IMR-90 (cell line): ENCODE results near the gene GNG2. TPM values are rescaled to one million over a fixed set of nuclear protein-coding genes. Genes with fewer than 3 reads are reported as not detected.

Experiments used
- ATAC-seq: fragments of 200-7000 bp; cut with Tn5 transposase; 2 replicates; pipeline ENCODE4 v1.9.1; 2020; ENCODE audit warnings: low read depth, mild to moderate bottlenecking, moderate library complexity
- BruUV-seq: library from RNA; stranded (reverse); fragments of 400-500 nt; replicated peaks from 2 replicates; lab custom pipeline; 2021; lab: Mats Ljungman, UMichigan
- CTCF ChIA-PET: fragments of 300-600 bp; formaldehyde crosslinking; extraction: SDS; loops from one replicate; lab custom pipeline; 2021; ENCODE audit warnings: antibody characterized with exemption; lab: Yijun Ruan, JAX
- POLR2A ChIA-PET: fragments of 300-600 bp; sonication (Branson Sonifier 250); formaldehyde crosslinking; loops from one replicate; lab custom pipeline; 2022; ENCODE audit warnings: antibody characterized with exemption; ENCODE audit not compliant: unreplicated experiment; lab: Charles Lee
- DNase-seq: peaks from one replicate; pipeline ENCODE4 v3.0.0; 2013
- H2AFZ ChIP-seq: replicated peaks from 2 replicates; pipeline ENCODE3; 2013; ENCODE audit warnings: low read length, mild to moderate bottlenecking; ENCODE audit not compliant: poor library complexity
- H2AK5ac ChIP-seq: 2 replicates; pipeline ENCODE4 v1.6.1; 2013; ENCODE audit warnings: low read depth, low read length, inconsistent platforms
- H2AK9ac ChIP-seq: replicated peaks from 2 replicates; pipeline ENCODE3; 2013; ENCODE audit warnings: mild to moderate bottlenecking, low read depth, low read length, moderate library complexity; ENCODE audit not compliant: poor library complexity
- H2BK120ac ChIP-seq: 2 replicates; pipeline ENCODE4 v1.6.1; 2013; ENCODE audit warnings: low read depth, low read length, inconsistent platforms
- H2BK15ac ChIP-seq: 3 replicates; pipeline ENCODE4 v1.6.1; 2013; ENCODE audit warnings: low read depth, low read length, inconsistent platforms
- H2BK20ac ChIP-seq: 2 replicates; pipeline ENCODE4 v1.6.1; 2013; ENCODE audit warnings: low read depth, mild to moderate bottlenecking, inconsistent platforms, low read length, moderate library complexity
- H2BK5ac ChIP-seq: 2 replicates; pipeline ENCODE4 v1.6.1; 2013; ENCODE audit warnings: mild to moderate bottlenecking, low read depth, low read length, inconsistent platforms; ENCODE audit not compliant: poor library complexity, severe bottlenecking
- H3K14ac ChIP-seq: replicated peaks from 2 replicates; pipeline ENCODE4 v1.6.1; 2013; ENCODE audit warnings: low read depth, low read length, inconsistent platforms
- H3K18ac ChIP-seq: 2 replicates; pipeline ENCODE4 v1.6.1; 2013; ENCODE audit warnings: low read depth, low read length, control low read depth
- H3K23ac ChIP-seq: 2 replicates; pipeline ENCODE4 v1.6.1; 2013; ENCODE audit warnings: low read depth, low read length, inconsistent platforms
- H3K27ac ChIP-seq: 2 replicates; pipeline ENCODE4 v1.5.1; 2013; ENCODE audit warnings: mild to moderate bottlenecking, control low read depth, low read length; ENCODE audit not compliant: insufficient read depth
- H3K27me3 ChIP-seq: 2 replicates; pipeline ENCODE4 v1.6.1; 2013; ENCODE audit warnings: low read length; ENCODE audit not compliant: control insufficient read depth, insufficient read depth
- H3K36me3 ChIP-seq: 2 replicates; pipeline ENCODE4 v1.6.1; 2013; ENCODE audit warnings: low read length, mixed read lengths; ENCODE audit not compliant: control insufficient read depth, insufficient read depth
- H3K4ac ChIP-seq: 2 replicates; pipeline ENCODE4 v1.6.1; 2013; ENCODE audit warnings: low read depth, low read length, inconsistent platforms
- H3K4me1 ChIP-seq: 2 replicates; pipeline ENCODE4 v1.6.1; 2013; ENCODE audit warnings: low read length, mixed read lengths; ENCODE audit not compliant: control insufficient read depth, insufficient read depth
- H3K4me2 ChIP-seq: 2 replicates; pipeline ENCODE4 v1.6.1; 2013; ENCODE audit warnings: low read depth, mild to moderate bottlenecking, control low read depth, low read length, moderate library complexity
- H3K4me3 ChIP-seq: 2 replicates; pipeline ENCODE4 v1.5.1; 2013; ENCODE audit warnings: low read depth, mild to moderate bottlenecking, control low read depth, low read length, moderate library complexity; ENCODE audit not compliant: insufficient read depth
- H3K56ac ChIP-seq: 2 replicates; pipeline ENCODE4 v1.6.1; 2013; ENCODE audit warnings: low read length, inconsistent platforms; ENCODE audit not compliant: insufficient read depth; ENCODE audit errors: extremely low read depth
- H3K79me1 ChIP-seq, 2 experiments: 2 replicates each; pipeline ENCODE4 v1.6.1; 2013; ENCODE audit warnings: low read length in 2 of 2, inconsistent platforms in 1 of 2, low read depth in 1 of 2
- H3K9ac ChIP-seq: 2 replicates; pipeline ENCODE4 v1.6.1; 2013; ENCODE audit warnings: low read depth, low read length, control low read depth
- H3K9me1 ChIP-seq: 2 replicates; pipeline ENCODE4 v1.6.1; 2013; ENCODE audit warnings: low read length, inconsistent platforms; ENCODE audit not compliant: insufficient read depth
- H3K9me3 ChIP-seq: 2 replicates; pipeline ENCODE4 v1.6.1; 2013; ENCODE audit warnings: low read length; ENCODE audit not compliant: control insufficient read depth, insufficient read depth
- H4K20me1 ChIP-seq: 2 replicates; pipeline ENCODE4 v1.6.1; 2013; ENCODE audit warnings: low read length, inconsistent platforms; ENCODE audit not compliant: insufficient read depth
- H4K5ac ChIP-seq: 2 replicates; pipeline ENCODE4 v1.6.1; 2013; ENCODE audit warnings: mild to moderate bottlenecking, low read depth, low read length, control low read depth
- H4K8ac ChIP-seq, 2 experiments: 2 replicates each; pipeline ENCODE4 v1.6.1; 2013; ENCODE audit warnings: low read depth in 2 of 2, low read length in 2 of 2, control low read depth in 1 of 2, inconsistent platforms in 1 of 2
- H4K91ac ChIP-seq: 2 replicates; pipeline ENCODE4 v1.6.1; 2013; ENCODE audit warnings: low read depth, low read length, inconsistent platforms; ENCODE audit not compliant: insufficient read depth
- BHLHE40 ChIP-seq: fragments of 150-350 bp; IDR thresholded peaks from 2 replicates; pipeline ENCODE4 v1.6.1; 2016; ENCODE audit warnings: mild to moderate bottlenecking, low read depth, low read length
- CEBPB ChIP-seq: IDR thresholded peaks from 2 replicates; pipeline ENCODE4 v1.6.1; 2012; ENCODE audit warnings: low read depth, low read length, improper control_type of control experiment
- CHD1 ChIP-seq: IDR thresholded peaks from 2 replicates; pipeline ENCODE4 v1.6.1; 2012; ENCODE audit warnings: low read depth, low read length, improper control_type of control experiment
- CTCF ChIP-seq: conservative IDR thresholded peaks from 2 replicates; pipeline ENCODE4 v1.5.1; 2012; ENCODE audit warnings: mild to moderate bottlenecking, low read depth, low read length, improper control_type of control experiment
- ELK1 ChIP-seq: fragments of 150-350 bp; IDR thresholded peaks from 2 replicates; pipeline ENCODE4 v1.6.1; 2016; ENCODE audit warnings: low read depth, mild to moderate bottlenecking, low read length, moderate library complexity, borderline replicate concordance
- FOS ChIP-seq: fragments of 150-350 bp; IDR thresholded peaks from 2 replicates; pipeline ENCODE4 v1.6.1; 2016; ENCODE audit warnings: low read depth, low read length
- MAFK ChIP-seq: IDR thresholded peaks from 2 replicates; pipeline ENCODE4 v1.6.1; 2012; ENCODE audit warnings: low read depth, low read length, improper control_type of control experiment
- MAZ ChIP-seq: IDR thresholded peaks from 2 replicates; pipeline ENCODE4 v1.6.1; 2012; ENCODE audit warnings: low read depth, mild to moderate bottlenecking, low read length, improper control_type of control experiment, moderate library complexity, borderline replicate concordance
- MXI1 ChIP-seq: IDR thresholded peaks from 2 replicates; pipeline ENCODE4 v1.6.1; 2012; ENCODE audit warnings: low read depth, mild to moderate bottlenecking, low read length, moderate library complexity, borderline replicate concordance
- NFE2L2 ChIP-seq: fragments of 150-350 bp; IDR thresholded peaks from 2 replicates; pipeline ENCODE4 v1.6.1; 2016; ENCODE audit warnings: low read depth, mild to moderate bottlenecking, low read length
- POLR2A ChIP-seq: IDR thresholded peaks from 2 replicates; pipeline ENCODE4 v1.6.1; 2012; ENCODE audit warnings: mild to moderate bottlenecking, low read depth, low read length
- RCOR1 ChIP-seq: IDR thresholded peaks from 2 replicates; pipeline ENCODE4 v1.6.1; 2012; ENCODE audit warnings: mild to moderate bottlenecking, low read length, improper control_type of control experiment; ENCODE audit not compliant: insufficient replicate concordance
- RFX5 ChIP-seq: IDR thresholded peaks from 2 replicates; pipeline ENCODE4 v1.8.0; 2012; ENCODE audit warnings: low read depth, mild to moderate bottlenecking, low read length, moderate library complexity
- SMC3 ChIP-seq: fragments of 150-350 bp; IDR thresholded peaks from 2 replicates; pipeline ENCODE4 v1.6.1; 2016; ENCODE audit warnings: low read depth, mild to moderate bottlenecking, antibody characterized with exemption, low read length, moderate library complexity
- USF2 ChIP-seq: fragments of 150-350 bp; IDR thresholded peaks from 2 replicates; pipeline ENCODE4 v1.6.1; 2017; ENCODE audit warnings: mild to moderate bottlenecking, antibody characterized with exemption, low read length, low read depth
- WGBS, 2 experiments: methylation state at CpG; one replicate each; pipeline versions ENCODE4 v1.1.5 to v1.1.7; 2013; ENCODE audit warnings: missing lambda C conversion rate in 2 of 2; ENCODE audit not compliant: insufficient read length in 1 of 2; ENCODE audit errors: extremely low coverage in 2 of 2; 5-methylcytosine and 5-hydroxymethylcytosine counted together
- dilution Hi-C: fragments of 300-500 bp; cut with HindIII; formaldehyde crosslinking; loops from one replicate; pipeline ENCODE4 v1.14.3; 2018; ENCODE audit warnings: low sequenced_read_pairs; ENCODE audit not compliant: unreplicated experiment
- in situ Hi-C: fragments of 300-500 bp; cut with MboI; formaldehyde crosslinking; loops from 3 replicates; pipeline ENCODE4 v1.14.3; 2019; ENCODE audit warnings: low sequenced_read_pairs, inconsistent platforms, mixed read lengths
- intact Hi-C: fragments of 100-400 bp; cut with micrococcal nuclease; formaldehyde crosslinking; loops from 2 replicates; pipeline ENCODE4 v1.10.0; 2022
- polyA plus RNA-seq, 3 experiments: library from polyadenylated mRNA; depleted of rRNA; stranded (reverse); fragments of >200 nt; gene quantifications; 2 replicates each; pipeline ENCODE4 v1.2.3, GENCODE V29; 2012; ENCODE audit warnings: low replicate concordance in 1 of 3
- total RNA-seq: library from RNA; depleted of rRNA; stranded (reverse); fragments of >200 nt; gene quantifications from 2 replicates; pipeline ENCODE4 v1.2.3, GENCODE V29; 2012

The GNG2 gene
- total and polyA plus RNA-seq, 2 of the 4 experiments (the other 2 are of a cell fraction) = 13.1 to 14.6 TPM

- no peaks in the 10 kb centered on the region for H4K20me1 ChIP-seq
- no peaks in the 10 kb centered on the region for H3K9me3 ChIP-seq
- intact Hi-C loops = no loop called here
- no peak overlapping the region for H3K23ac ChIP-seq
- no peak overlapping the region for H4K91ac ChIP-seq
- H3K4me3 ChIP-seq = no peak overlapping the region
- no peak overlapping the region for H3K4me2 ChIP-seq
- no peak overlapping the region for H3K56ac ChIP-seq
- no peak overlapping the region for H2AK9ac ChIP-seq
- ChIA-PET POLR2A (no interaction called here), CTCF (no interaction called here)
- no peak for ATAC-seq
- H2BK5ac ChIP-seq = no peak overlapping the region
- no peak overlapping the region for H3K27ac ChIP-seq
- H3K14ac ChIP-seq = no peak overlapping the region
- no peak for DNase-seq
- no peak overlapping the region for H2BK15ac ChIP-seq
- H3K36me3 ChIP-seq = peaks cover 76% of the 10 kb centered on the region
- BruUV-seq = no TSS peak
- peaks cover 14% of the 10 kb centered on the region for H3K9me1 ChIP-seq
- H2BK120ac ChIP-seq = no peak overlapping the region
- H3K9ac ChIP-seq = no peak overlapping the region
- 93% methylated on average over 4 of the region's 9 CpGs; no CpG with 5 or more reads in 1 of the 2 experiments for WGBS, 2 experiments
- H2BK20ac ChIP-seq = no peak overlapping the region
- dilution Hi-C loops = no loop called here
- no peaks in the 10 kb centered on the region for H3K27me3 ChIP-seq
- H4K8ac ChIP-seq = no peak overlapping the region
- no peak overlapping the region for H3K4ac ChIP-seq
- H3K4me1 ChIP-seq = peaks cover 2% of the 10 kb centered on the region; the same call in 1 of the 2 replicates
- peaks cover 29 to 62% of the 10 kb centered on the region in 2 experiments for H3K79me1 ChIP-seq
- no peak overlapping the region for H2AFZ ChIP-seq
- H3K18ac ChIP-seq = no peak overlapping the region
- TF ChIP-seq ELK1 = no peak
- no peak for TF ChIP-seq CEBPB
- TF ChIP-seq SMC3 = no peak
- TF ChIP-seq FOS = no peak
- TF ChIP-seq MAFK = no peak
- TF ChIP-seq MAZ = no peak
- TF ChIP-seq CHD1 = no peak
- TF ChIP-seq CTCF = no peak
- no peak for TF ChIP-seq POLR2A
- TF ChIP-seq RFX5 = no peak
- no peak for TF ChIP-seq NFE2L2
- no peak for TF ChIP-seq RCOR1
- no peak for TF ChIP-seq USF2
- TF ChIP-seq BHLHE40 = no peak
- no peak for TF ChIP-seq MXI1
- in situ Hi-C loops = loop anchor here (25.0 kb wide), 1 partner anchor 701 kb away; the partner anchor contains the start of gene PSMC6
- H2AK5ac ChIP-seq = no peak overlapping the region
- H4K5ac ChIP-seq = no peak overlapping the region
These were observed 151.1 kb downstream of the GNG2 start for GRCh38 chr14:52011523-52011922.
